HG03565 (cell line): Measurements from ENCODE around the gene FBXO47.
"Not testable (repeated sequence)": the region's sequence is repeated elsewhere in the genome, so short reads cannot be mapped to it uniquely, and the experiment has no call there.

ENCODE experiments used
- ATAC-seq: cut with Tn5 transposase; IDR thresholded peaks from one replicate; pipeline ENCODE4 v1.9.1; 2021; ENCODE audit warnings: mild to moderate bottlenecking, moderate library complexity; ENCODE audit not compliant: unreplicated experiment

FBXO47 gene

GRCh38 chr17:38922538-38923297, 44.5 kb downstream of the FBXO47 start:
- no peak for ATAC-seq

GRCh38 chr17:38921756-38922411, 45.3 kb downstream of the FBXO47 start:
- ATAC-seq, result no peak

GRCh38 chr17:38920374-38921291, 46.6 kb downstream of the FBXO47 start:
- no peak for ATAC-seq

GRCh38 chr17:38919316-38920078, 47.7 kb downstream of the FBXO47 start:
- ATAC-seq, result no peak

GRCh38 chr17:38918916-38919315, 48.3 kb downstream of the FBXO47 start:
- ATAC-seq, result no peak

- ATAC-seq, result no peak
These were observed 48.9 kb downstream of the FBXO47 start for GRCh38 chr17:38918129-38918913.

GRCh38 chr17:38917259-38917658, 49.9 kb downstream of the FBXO47 start:
- no peak for ATAC-seq

- no peak for ATAC-seq
These were observed 50.4 kb downstream of the FBXO47 start for GRCh38 chr17:38916771-38917170.

- ATAC-seq, result no peak
These were observed 51.6 kb downstream of the FBXO47 start for GRCh38 chr17:38915639-38915995.

- no peak for ATAC-seq
These were observed 52.2 kb downstream of the FBXO47 start for GRCh38 chr17:38914741-38915638.

GRCh38 chr17:38912221-38912813, 54.9 kb downstream of the FBXO47 start:
- no peak for ATAC-seq

- ATAC-seq, result not testable (repeated sequence)
These were observed 55.5 kb downstream of the FBXO47 start for GRCh38 chr17:38911731-38912081.

GRCh38 chr17:38911081-38911730, 56.0 kb downstream of the FBXO47 start:
- ATAC-seq, result no peak

GRCh38 chr17:38910325-38910724, 56.9 kb downstream of the FBXO47 start:
- no peak for ATAC-seq

- no peak for ATAC-seq
These were observed 58.5 kb downstream of the FBXO47 start for GRCh38 chr17:38908676-38909181.

- no peak for ATAC-seq
These were observed 59.1 kb downstream of the FBXO47 start for GRCh38 chr17:38907930-38908675.
